Vagina (tissue), 2 donors: ENCODE measurements around the gene IRAK1.

Experiments used
- POLR2A ChIP-seq, 2 donors: fragments of 450-650 bp; IDR thresholded peaks; one replicate each; pipeline ENCODE4 v1.6.1; 2017; ENCODE audit warnings: antibody characterized with exemption in 2 of 2, mild to moderate bottlenecking in 2 of 2, moderate library complexity in 2 of 2
- POLR2AphosphoS5 ChIP-seq, 2 donors: sonication (generic); formaldehyde crosslinking; IDR thresholded peaks; one replicate each; pipeline ENCODE4 v1.9.0; 2017; ENCODE audit warnings: antibody characterized with exemption in 2 of 2, mild to moderate bottlenecking in 2 of 2, low read depth in 1 of 2; ENCODE audit not compliant: insufficient read depth in 1 of 2
- TF ChIP-seq, protein P1 (sequence below), 3 experiments: fragments of 450-650 bp in 2 of 3; fragments of 200-600 bp in 1 of 3; sonication (generic) in 1 of 3; IDR thresholded peaks; one replicate each; pipeline ENCODE4 v1.5.1; 2017 to 2019; ENCODE audit warnings: antibody characterized with exemption in 3 of 3, mild to moderate bottlenecking in 2 of 3, moderate library complexity in 2 of 3

DNA sequence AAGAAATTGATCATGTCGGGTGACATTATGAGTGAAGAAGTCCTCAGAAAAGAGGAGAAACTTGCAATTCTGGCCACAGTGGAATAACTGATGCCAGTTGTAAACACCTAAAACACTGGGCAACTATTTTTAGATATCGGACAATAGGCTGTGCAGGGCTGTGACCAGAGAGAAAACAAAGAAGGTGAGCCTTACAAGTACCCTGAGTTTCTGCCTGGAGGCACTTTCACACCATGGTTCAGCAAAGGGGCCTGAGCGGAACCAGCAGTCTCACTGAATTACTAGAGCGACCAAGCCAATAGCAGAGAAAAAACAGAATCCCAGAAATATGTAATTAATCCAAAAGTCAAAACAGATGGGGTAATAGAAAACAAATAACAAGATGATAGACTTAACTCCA is 11.2 kb downstream of the IRAK1 start:
- TF ChIP-seq, protein P1, sequence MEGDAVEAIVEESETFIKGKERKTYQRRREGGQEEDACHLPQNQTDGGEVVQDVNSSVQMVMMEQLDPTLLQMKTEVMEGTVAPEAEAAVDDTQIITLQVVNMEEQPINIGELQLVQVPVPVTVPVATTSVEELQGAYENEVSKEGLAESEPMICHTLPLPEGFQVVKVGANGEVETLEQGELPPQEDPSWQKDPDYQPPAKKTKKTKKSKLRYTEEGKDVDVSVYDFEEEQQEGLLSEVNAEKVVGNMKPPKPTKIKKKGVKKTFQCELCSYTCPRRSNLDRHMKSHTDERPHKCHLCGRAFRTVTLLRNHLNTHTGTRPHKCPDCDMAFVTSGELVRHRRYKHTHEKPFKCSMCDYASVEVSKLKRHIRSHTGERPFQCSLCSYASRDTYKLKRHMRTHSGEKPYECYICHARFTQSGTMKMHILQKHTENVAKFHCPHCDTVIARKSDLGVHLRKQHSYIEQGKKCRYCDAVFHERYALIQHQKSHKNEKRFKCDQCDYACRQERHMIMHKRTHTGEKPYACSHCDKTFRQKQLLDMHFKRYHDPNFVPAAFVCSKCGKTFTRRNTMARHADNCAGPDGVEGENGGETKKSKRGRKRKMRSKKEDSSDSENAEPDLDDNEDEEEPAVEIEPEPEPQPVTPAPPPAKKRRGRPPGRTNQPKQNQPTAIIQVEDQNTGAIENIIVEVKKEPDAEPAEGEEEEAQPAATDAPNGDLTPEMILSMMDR (IDR thresholded peaks at IDR 0.05): no peak
- TF ChIP-seq POLR2AphosphoS5 (IDR thresholded peaks at IDR 0.05; ENCODE audit: insufficient read depth in 1 of 2, low read depth in 1 of 2) (no peak), POLR2A (IDR thresholded peaks at IDR 0.05) (no peak)
